Effector CD8-positive, alpha-beta T cell (primary cell): Measurements from ENCODE around the gene ACOX2.

Source experiments
- DNase-seq: peaks from one replicate; lab custom pipeline; 2025; lab: John Stamatoyannopoulos, UW

ACOX2 gene

GRCh38 chr3:58507356-58508078 is 29.5 kb downstream of the ACOX2 start:
- no peak for DNase-seq

DNA sequence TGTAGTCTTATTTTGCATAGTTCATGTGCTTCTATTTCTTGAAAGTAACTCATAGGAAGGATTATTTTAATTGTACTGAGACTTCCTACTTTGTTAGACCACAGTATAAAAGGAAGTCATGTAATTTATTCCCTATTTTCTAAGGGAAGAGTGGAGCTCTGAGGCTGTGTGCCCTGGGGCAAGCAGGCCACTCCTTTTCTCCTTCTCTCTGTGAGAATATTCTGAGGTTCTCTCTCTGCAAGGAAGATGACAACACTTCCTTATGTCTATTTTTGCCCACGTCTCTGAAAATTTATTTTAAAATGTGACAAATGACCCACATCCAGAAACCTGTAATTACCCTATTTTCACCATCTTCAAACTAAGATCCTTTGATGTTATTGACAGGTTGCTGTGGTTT is 34.1 kb downstream of the ACOX2 start:
- no peak for DNase-seq

GRCh38 chr3:58497097-58497496 is 39.9 kb downstream of the ACOX2 start:
- DNase-seq: no peak

- no peak for DNase-seq
Measured at GRCh38 chr3:58496206-58496857, 40.7 kb downstream of the ACOX2 start.

DNA sequence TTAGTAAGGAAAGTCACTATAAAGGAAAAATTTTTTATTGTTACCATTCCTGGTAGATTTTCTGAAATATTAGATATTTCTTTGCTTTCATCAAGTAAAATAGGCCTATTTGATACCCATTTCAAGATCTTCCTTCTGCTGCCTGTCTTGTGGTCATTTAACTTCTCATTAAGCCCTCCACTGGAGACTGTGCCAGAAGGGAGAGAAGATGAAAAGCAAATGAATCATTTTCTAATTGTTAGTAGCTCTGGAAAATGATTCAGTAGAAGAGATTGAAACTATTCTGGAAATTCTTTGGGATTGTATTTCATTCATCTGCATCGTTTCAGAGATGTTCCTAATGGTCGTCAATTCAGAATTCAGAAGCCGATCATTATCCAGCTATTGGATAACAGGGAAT is 41.9 kb downstream of the ACOX2 start:
- DNase-seq: no peak

GRCh38 chr3:58494107-58494506 is 42.9 kb downstream of the ACOX2 start:
- no peak for DNase-seq

GRCh38 chr3:58492494-58492905 is 44.5 kb downstream of the ACOX2 start:
- no peak for DNase-seq

DNA sequence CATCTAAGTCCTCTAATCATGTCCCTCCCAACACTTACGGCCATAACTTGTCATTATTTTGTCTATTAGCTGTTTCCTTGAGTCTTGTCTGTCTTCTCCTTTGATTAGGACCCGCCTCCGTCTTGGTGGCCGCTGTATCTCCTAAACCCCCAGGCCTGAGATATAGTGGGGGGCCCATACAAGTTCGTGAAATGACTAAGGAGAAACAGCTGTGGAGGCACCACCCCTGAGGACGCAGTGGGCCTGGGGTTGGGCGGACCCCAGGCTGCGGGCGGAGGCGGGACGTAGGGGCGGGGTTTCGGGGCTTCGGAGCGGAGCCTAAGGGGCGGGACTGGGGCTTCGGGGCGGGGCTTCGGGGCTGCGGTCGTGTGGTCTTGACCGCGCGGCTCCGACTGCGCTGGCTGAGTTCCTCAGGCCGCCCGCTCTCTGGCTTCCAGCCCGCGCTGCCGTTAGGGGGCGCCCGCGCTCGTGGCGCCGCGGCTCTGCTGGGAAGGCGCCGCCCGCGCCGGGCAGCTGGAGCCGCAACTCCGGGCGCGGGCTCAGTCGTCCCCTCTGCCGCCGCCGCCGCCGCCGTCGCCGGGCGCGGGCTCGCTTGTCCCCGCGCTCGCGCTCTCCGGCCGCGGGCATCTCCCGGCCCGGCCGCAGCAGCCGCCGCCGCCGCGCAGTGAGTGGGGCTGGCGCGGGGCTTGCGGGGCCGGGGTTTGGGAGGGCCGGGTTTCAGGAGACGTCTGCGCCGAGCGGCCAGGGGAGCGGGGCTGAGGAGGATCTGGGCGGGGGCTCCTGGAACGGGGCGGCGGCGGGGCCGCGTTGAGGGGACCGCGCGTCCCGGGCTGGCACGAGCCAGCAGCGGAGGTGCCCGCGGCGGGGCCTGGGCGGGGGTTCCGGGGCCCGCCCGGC is 45.2 kb downstream of the ACOX2 start, which contains the start of gene KCTD6:
Gene KCTD6, plus strand, starts transcription at position 591 of the 897 bp plus-strand sequence. CDS start 6,660 bp downstream, outside the sequence.
- peak; percentile 67 for DNase-seq

- DNase-seq: no peak
Measured at GRCh38 chr3:58490860-58491501, 46.0 kb downstream of the ACOX2 start.

GRCh38 chr3:58488967-58489366 is 48.0 kb downstream of the ACOX2 start:
- DNase-seq: no peak

DNA sequence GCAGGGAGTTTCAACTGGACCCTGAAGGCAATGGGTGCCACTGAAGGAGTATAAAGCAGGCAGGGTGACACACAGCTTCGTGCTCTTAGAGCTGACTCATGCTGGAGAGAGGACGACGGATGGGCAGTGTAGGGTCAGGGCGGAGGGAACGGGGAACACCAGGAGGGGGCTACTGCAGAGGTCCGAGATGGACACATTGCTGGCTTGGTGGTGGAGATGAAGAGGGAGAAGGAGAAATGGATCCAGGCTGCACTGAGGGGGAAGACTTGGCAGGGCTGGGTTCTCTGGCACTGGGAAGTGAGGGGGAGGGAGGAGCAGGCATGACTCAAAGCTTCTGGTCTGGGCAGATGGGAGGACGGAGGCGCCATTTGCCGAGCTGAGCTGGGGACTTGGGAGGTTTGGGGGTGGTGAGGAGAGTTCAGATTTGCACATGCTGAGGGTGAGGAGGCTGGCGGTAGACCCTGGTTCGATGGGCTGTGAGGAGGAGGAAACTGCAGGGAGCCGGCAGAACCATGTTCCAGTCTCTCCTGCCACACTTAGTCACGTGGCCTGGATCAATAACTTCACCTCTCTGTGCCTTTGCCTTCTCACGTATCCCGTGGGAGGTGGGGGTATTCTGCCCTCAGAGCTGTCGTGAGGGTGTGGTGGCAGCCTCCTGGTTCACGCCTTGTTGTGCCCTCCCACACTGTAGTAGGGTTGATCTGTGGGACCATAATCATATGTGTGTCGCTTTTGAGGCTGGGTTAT is 49.7 kb downstream of the ACOX2 start:
- no peak for DNase-seq

DNA sequence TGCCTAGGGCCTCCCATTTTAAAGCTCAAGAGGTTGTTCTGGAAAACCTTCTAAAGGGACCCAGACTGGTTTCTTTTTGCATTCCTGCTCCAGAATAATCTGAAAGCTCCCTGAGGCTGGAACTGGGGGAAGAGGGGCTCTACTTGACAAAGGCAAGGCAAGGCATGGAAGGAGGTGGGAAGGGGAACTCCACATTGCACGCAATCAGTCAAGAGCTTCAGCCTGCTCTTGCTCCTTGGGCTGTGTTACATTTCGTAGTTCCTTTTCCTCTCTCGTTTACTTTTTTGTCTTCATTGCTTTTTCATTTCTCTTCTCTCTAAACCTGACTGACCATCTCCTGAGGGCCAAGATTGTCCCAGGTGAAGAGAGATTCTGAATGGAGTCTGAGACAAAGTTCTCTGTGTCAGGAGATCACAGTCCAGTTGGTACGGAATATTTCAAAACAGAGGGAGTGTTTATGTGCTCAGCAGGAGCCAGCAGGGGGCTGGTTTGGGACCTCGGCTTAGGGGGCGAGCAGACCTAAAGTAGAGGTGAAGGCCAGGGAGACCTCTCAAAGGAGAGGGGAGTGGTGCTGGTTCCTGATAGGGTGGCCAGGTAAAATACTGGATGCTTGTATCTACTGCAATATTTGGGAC is 51.1 kb downstream of the ACOX2 start:
- no peak for DNase-seq

DNA sequence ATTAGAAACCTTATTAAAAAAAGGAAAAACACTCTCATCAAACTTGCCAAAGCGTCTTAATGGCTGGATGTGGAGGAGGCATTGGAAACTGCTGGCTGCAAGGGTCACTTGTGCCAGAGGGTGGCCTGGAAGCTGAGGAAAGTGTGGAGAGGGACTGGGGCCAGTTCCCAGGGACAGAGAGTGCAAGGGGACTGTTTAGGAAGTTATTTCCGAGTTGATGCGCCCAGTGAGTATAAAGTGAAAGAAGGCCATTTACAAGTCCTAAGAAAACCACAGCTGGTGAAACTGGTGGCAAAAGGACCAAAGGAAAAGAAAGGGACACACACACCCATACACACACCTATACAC is 52.3 kb downstream of the ACOX2 start:
- DNase-seq: no peak

GRCh38 chr3:58484045-58484721 is 52.8 kb downstream of the ACOX2 start:
- no peak for DNase-seq

- no peak for DNase-seq
Measured at GRCh38 chr3:58482917-58483636, 53.9 kb downstream of the ACOX2 start.

DNA sequence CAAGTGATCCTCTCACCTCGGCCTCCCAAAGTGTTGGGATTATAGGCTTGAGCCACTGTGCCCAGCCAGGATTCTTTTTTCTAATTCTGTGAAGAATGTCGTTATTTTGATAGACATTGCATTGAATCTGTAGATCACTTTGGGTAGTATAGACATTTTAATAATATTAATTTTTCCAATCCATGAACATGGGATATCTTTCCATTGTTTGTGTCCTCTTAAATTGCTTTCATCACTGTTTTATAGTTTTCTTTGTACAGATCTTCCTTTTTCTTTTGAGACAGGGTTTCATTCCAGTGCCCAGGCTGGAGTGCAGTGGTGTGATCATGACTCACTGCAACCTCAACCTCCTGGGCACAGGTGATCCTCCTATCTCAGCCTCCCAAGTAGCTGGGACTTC is 56.7 kb downstream of the ACOX2 start:
- DNase-seq: no peak

- DNase-seq: no peak
Measured at GRCh38 chr3:58478781-58479180, 58.2 kb downstream of the ACOX2 start.

DNA sequence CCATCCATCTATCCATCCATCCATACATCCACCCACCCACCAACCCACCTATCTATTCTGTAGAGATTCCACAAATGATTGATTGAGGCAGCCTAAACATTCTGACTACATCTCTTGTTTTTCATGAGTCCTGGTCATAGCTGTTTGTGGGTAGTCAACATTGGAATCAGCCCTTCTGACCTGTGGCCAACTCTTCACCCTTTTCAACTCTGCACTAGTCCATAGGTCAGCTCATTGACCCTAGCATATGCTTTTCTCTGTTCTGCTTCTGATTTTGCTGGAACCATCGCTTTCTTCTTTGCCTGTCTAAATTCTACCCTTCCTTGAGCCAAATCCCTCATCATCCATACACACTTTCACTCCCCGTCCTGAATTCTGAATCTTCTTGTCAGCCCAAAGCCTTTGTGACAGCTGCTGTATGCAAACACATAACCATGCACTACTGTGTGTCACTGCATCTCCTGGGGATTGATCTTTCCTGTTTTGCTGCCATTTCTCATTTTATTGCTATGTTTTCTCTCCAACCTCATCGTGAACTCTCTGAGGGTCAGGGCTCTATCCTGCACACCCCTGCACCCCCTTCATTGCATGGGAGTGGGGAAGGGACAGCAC is 61.9 kb downstream of the ACOX2 start:
- no peak for DNase-seq

- no peak for DNase-seq
Measured at GRCh38 chr3:58474348-58474911, 62.6 kb downstream of the ACOX2 start.
